HepG2 (cell line): ENCODE data around the gene KIF17. TPM values are rescaled to one million over a fixed set of nuclear protein-coding genes. Genes with fewer than 3 reads are reported as not detected.

Experiments
- ASH2L ChIP-seq: fragments of 300-600, 200-600 bp; sonication (generic); IDR thresholded peaks from 2 replicates; pipeline ENCODE4 v1.7.0; 2017; ENCODE audit warnings: low read depth, mild to moderate bottlenecking, moderate library complexity, mixed read lengths, low read length; ENCODE audit not compliant: insufficient read length
- EED ChIP-seq: sonication (generic); formaldehyde crosslinking; IDR thresholded peaks from 2 replicates; pipeline ENCODE4 v1.5.0; 2020; ENCODE audit warnings: mild to moderate bottlenecking, missing genetic modification reagents
- KAT7 ChIP-seq: IDR thresholded peaks from 2 replicates; pipeline ENCODE4 v1.6.1; 2018; ENCODE audit warnings: borderline replicate concordance, missing compliant biosample characterization
- MAFK ChIP-seq, 2 experiments: IDR thresholded peaks in 1 of 2; conservative IDR thresholded peaks in 1 of 2; 2 replicates each; pipeline ENCODE4 v1.6.1; 2011; ENCODE audit warnings: improper control_type of control experiment in 2 of 2, low read length in 2 of 2
- PAWR ChIP-seq: sonication (generic); formaldehyde crosslinking; IDR thresholded peaks from 2 replicates; pipeline ENCODE4 v1.4.0; 2020; ENCODE audit warnings: missing genetic modification reagents, mild to moderate bottlenecking, borderline replicate concordance
- PCBP2 ChIP-seq: fragments of 200-400 bp; formaldehyde crosslinking; optimal IDR thresholded peaks from 2 replicates; pipeline ENCODE3; 2018; ENCODE audit warnings: low read length, low read depth; ENCODE audit not compliant: poor library complexity, severe bottlenecking
- RBFOX2 ChIP-seq: fragments of 200-400 bp; formaldehyde crosslinking; IDR thresholded peaks from 2 replicates; pipeline ENCODE4 v1.6.1; 2017; ENCODE audit warnings: low read depth, mild to moderate bottlenecking, low read length
- SNAPC2 ChIP-seq: sonication (generic); formaldehyde crosslinking; IDR thresholded peaks from 2 replicates; pipeline ENCODE4 v1.8.1; 2022; ENCODE audit warnings: mild to moderate bottlenecking, missing genetic modification reagents
- THAP11 ChIP-seq: IDR thresholded peaks from 2 replicates; pipeline ENCODE4 v1.6.1; 2016; ENCODE audit warnings: missing biosample characterization, missing genetic modification reagents
- ZBTB38 ChIP-seq: sonication (generic); formaldehyde crosslinking; IDR thresholded peaks from 2 replicates; pipeline ENCODE4 v1.5.1; 2020; ENCODE audit warnings: mild to moderate bottlenecking, missing genetic modification reagents
- ZMYM2 ChIP-seq: sonication (generic); formaldehyde crosslinking; IDR thresholded peaks from 2 replicates; pipeline ENCODE4 v1.8.0; 2022; ENCODE audit warnings: mild to moderate bottlenecking, missing genetic modification reagents
- ZMYM3 ChIP-seq: sonication (generic); formaldehyde crosslinking; IDR thresholded peaks from 2 replicates; pipeline ENCODE4 v1.5.1; 2020; ENCODE audit warnings: mild to moderate bottlenecking, missing genetic modification reagents
- ZNF335 ChIP-seq: sonication (generic); formaldehyde crosslinking; IDR thresholded peaks from 2 replicates; pipeline ENCODE4 v1.4.0; 2020; ENCODE audit warnings: missing genetic modification reagents
- ZNF350 ChIP-seq: sonication (generic); formaldehyde crosslinking; IDR thresholded peaks from 2 replicates; pipeline ENCODE4 v1.4.0; 2020; ENCODE audit warnings: mild to moderate bottlenecking, low read depth, missing genetic modification reagents, borderline replicate concordance
- ZNF556 ChIP-seq: sonication (generic); formaldehyde crosslinking; IDR thresholded peaks from 2 replicates; pipeline ENCODE4 v1.4.0; 2020; ENCODE audit warnings: mild to moderate bottlenecking, missing genetic modification reagents, borderline replicate concordance
- polyA plus RNA-seq, 8 experiments: library from polyadenylated mRNA; depleted of rRNA in 3 of 8; stranded (reverse) in 7 of 8; unstranded in 1 of 8; fragments of >200 nt; fragmentation: Illumina TruSeq in 4 of 8; extraction: Trizol in 4 of 8; gene quantifications; 2 replicates each; pipeline versions ENCODE4 v1.2.1 to v1.2.3, GENCODE V29; 2011 to 2016; ENCODE audit warnings: low read depth in 4 of 8, missing spikeins in 1 of 8, mixed read lengths in 1 of 8; ENCODE audit not compliant: insufficient read depth in 1 of 8
- total RNA-seq, 5 experiments: library from RNA; depleted of rRNA; stranded (reverse); fragments of >200 nt; fragmentation: Illumina TruSeq; extraction: Trizol; gene quantifications; 2 replicates each; pipeline ENCODE4 v1.2.3, GENCODE V29; 2016; ENCODE audit warnings: low read depth in 1 of 5
- TF ChIP-seq, protein P1 (sequence below): sonication (generic); formaldehyde crosslinking; IDR thresholded peaks from 2 replicates; pipeline ENCODE4 v1.8.1; 2023; ENCODE audit warnings: mild to moderate bottlenecking, missing genetic modification reagents
- TF ChIP-seq, protein P2 (sequence below): sonication (generic); formaldehyde crosslinking; IDR thresholded peaks from 2 replicates; pipeline ENCODE4 v1.5.0; 2020; ENCODE audit warnings: mild to moderate bottlenecking, missing genetic modification reagents
- TF ChIP-seq, protein P3 (sequence below): sonication (generic); formaldehyde crosslinking; IDR thresholded peaks from 2 replicates; pipeline ENCODE4 v1.9.0; 2022; ENCODE audit warnings: low read depth, missing genetic modification reagents
- TF ChIP-seq, protein P4 (sequence below): sonication (generic); formaldehyde crosslinking; IDR thresholded peaks from 2 replicates; pipeline ENCODE4 v1.4.0; 2020; ENCODE audit warnings: missing genetic modification reagents
- TF ChIP-seq, protein P5 (sequence below): sonication (generic); formaldehyde crosslinking; IDR thresholded peaks from 2 replicates; pipeline ENCODE4; 2020; ENCODE audit warnings: missing genetic modification reagents, mild to moderate bottlenecking, borderline replicate concordance

Gene KIF17
- total and polyA plus RNA-seq, 2 of the 13 experiments (the other 11 are each of a cell fraction or from before 2014, with no cell fraction given): 0.24 to 0.44 TPM

DNA sequence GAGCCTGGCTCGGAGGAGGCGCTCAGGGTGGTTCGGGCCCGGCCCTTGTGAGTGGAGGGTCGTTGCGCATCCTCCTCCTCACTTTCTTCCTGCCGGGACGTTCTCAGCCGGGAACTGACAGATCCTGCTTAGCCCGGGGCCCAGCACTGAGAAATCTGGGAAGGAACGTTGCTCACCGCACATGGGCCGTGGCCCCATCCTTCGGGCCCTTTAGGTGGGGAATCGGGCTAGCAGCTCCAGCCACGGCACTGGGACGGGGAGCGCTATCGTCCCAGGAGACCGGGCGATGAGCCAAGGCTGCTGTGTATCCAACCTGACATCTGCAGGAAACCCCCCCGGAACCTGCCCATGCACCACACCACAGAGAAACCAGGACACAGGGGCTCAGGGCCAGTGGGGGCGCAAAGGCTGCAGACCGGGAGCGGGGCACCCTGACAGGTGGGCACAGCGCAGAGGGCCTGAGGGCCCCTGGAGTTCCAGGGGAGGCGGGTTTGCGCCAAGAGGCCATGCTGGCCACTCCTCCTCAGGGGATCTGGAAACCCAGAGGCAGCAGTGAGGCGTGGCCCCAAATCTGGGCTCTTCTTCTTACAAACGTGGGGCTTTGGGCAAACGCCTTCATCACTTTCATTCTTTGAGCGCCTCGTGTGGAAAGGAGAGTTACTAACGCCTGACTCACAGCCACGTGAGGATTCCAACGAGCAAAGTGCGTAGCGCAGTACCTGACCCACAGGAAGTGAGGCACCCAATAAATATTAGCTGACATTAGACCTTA lies 15.0 kb upstream of the KIF17 start, which contains the start of gene SH2D5 (continued):
- TF ChIP-seq EED (CRISPR knock-in tag) (no peak), ZNF350 (CRISPR knock-in tag) (no peak), RBFOX2 (no peak), PAWR (CRISPR knock-in tag) (no peak), ZNF556 (CRISPR knock-in tag) (no peak), ZBTB38 (no peak), SNAPC2 (CRISPR knock-in tag) (no peak), ZNF335 (CRISPR knock-in tag) (no peak), KAT7 (CRISPR knock-in tag) (no peak), ZMYM2 (CRISPR knock-in tag) (peak; percentile 14; the same call in 1 of the 2 replicates), PCBP2 (no peak), MAFK (conservative IDR thresholded peaks at IDR 0.05 in 1 of 2, IDR thresholded peaks at IDR 0.05 in 1 of 2; ENCODE audit: low read length in 2 of 2) (no peak), ASH2L (peak; percentile 37), THAP11 (CRISPR knock-in tag) (peak; percentile 47; the same call in 1 of the 2 replicates), ZMYM3 (CRISPR knock-in tag) (no peak; the same call in 1 of the 2 replicates)
- TF ChIP-seq, protein P1, sequence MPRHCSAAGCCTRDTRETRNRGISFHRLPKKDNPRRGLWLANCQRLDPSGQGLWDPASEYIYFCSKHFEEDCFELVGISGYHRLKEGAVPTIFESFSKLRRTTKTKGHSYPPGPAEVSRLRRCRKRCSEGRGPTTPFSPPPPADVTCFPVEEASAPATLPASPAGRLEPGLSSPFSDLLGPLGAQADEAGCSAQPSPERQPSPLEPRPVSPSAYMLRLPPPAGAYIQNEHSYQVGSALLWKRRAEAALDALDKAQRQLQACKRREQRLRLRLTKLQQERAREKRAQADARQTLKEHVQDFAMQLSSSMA (CRISPR knock-in tag): 0 out of 2 replicates have a peak, but pooled peaks have one; percentile 40
- TF ChIP-seq, protein P2, sequence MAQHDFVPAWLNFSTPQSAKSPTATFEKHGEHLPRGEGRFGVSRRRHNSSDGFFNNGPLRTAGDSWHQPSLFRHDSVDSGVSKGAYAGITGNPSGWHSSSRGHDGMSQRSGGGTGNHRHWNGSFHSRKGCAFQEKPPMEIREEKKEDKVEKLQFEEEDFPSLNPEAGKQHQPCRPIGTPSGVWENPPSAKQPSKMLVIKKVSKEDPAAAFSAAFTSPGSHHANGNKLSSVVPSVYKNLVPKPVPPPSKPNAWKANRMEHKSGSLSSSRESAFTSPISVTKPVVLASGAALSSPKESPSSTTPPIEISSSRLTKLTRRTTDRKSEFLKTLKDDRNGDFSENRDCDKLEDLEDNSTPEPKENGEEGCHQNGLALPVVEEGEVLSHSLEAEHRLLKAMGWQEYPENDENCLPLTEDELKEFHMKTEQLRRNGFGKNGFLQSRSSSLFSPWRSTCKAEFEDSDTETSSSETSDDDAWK (CRISPR knock-in tag): no peak
- TF ChIP-seq, protein P3, sequence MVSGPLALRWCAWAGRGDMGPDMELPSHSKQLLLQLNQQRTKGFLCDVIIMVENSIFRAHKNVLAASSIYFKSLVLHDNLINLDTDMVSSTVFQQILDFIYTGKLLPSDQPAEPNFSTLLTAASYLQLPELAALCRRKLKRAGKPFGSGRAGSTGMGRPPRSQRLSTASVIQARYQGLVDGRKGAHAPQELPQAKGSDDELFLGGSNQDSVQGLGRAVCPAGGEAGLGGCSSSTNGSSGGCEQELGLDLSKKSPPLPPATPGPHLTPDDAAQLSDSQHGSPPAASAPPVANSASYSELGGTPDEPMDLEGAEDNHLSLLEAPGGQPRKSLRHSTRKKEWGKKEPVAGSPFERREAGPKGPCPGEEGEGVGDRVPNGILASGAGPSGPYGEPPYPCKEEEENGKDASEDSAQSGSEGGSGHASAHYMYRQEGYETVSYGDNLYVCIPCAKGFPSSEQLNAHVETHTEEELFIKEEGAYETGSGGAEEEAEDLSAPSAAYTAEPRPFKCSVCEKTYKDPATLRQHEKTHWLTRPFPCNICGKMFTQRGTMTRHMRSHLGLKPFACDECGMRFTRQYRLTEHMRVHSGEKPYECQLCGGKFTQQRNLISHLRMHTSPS: no peak
- TF ChIP-seq, protein P4, sequence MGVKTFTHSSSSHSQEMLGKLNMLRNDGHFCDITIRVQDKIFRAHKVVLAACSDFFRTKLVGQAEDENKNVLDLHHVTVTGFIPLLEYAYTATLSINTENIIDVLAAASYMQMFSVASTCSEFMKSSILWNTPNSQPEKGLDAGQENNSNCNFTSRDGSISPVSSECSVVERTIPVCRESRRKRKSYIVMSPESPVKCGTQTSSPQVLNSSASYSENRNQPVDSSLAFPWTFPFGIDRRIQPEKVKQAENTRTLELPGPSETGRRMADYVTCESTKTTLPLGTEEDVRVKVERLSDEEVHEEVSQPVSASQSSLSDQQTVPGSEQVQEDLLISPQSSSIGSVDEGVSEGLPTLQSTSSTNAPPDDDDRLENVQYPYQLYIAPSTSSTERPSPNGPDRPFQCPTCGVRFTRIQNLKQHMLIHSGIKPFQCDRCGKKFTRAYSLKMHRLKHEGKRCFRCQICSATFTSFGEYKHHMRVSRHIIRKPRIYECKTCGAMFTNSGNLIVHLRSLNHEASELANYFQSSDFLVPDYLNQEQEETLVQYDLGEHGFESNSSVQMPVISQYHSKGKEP (CRISPR knock-in tag): no peak
- TF ChIP-seq, protein P5, sequence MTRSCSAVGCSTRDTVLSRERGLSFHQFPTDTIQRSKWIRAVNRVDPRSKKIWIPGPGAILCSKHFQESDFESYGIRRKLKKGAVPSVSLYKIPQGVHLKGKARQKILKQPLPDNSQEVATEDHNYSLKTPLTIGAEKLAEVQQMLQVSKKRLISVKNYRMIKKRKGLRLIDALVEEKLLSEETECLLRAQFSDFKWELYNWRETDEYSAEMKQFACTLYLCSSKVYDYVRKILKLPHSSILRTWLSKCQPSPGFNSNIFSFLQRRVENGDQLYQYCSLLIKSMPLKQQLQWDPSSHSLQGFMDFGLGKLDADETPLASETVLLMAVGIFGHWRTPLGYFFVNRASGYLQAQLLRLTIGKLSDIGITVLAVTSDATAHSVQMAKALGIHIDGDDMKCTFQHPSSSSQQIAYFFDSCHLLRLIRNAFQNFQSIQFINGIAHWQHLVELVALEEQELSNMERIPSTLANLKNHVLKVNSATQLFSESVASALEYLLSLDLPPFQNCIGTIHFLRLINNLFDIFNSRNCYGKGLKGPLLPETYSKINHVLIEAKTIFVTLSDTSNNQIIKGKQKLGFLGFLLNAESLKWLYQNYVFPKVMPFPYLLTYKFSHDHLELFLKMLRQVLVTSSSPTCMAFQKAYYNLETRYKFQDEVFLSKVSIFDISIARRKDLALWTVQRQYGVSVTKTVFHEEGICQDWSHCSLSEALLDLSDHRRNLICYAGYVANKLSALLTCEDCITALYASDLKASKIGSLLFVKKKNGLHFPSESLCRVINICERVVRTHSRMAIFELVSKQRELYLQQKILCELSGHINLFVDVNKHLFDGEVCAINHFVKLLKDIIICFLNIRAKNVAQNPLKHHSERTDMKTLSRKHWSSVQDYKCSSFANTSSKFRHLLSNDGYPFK (CRISPR knock-in tag): no peak
